HEK293 (cell line): ENCODE data around the gene DLGAP3.
A peak's percentile ranks its signal among the peaks of the same experiment; 100 is the strongest.

Experiments used
- GLIS2 ChIP-seq: fragments of 450-650 bp; formaldehyde crosslinking; IDR thresholded peaks from 2 replicates; pipeline ENCODE4 v1.5.1; 2016; ENCODE audit warnings: missing biosample characterization, missing genetic modification characterization
- KLF10 ChIP-seq: fragments of 450-650 bp; IDR thresholded peaks from 2 replicates; pipeline ENCODE4 v1.5.1; 2018; ENCODE audit warnings: missing biosample characterization, mild to moderate bottlenecking, missing genetic modification characterization
- KLF8 ChIP-seq: fragments of 450-650 bp; formaldehyde crosslinking; IDR thresholded peaks from 2 replicates; pipeline ENCODE4 v1.5.1; 2016; ENCODE audit warnings: missing biosample characterization, missing genetic modification characterization
- ZBTB1 ChIP-seq: fragments of 450-650 bp; formaldehyde crosslinking; IDR thresholded peaks from 2 replicates; pipeline ENCODE4 v1.5.1; 2016; ENCODE audit warnings: missing biosample characterization, missing genetic modification characterization
- ZBTB11 ChIP-seq: fragments of 450-650 bp; formaldehyde crosslinking; conservative IDR thresholded peaks from 2 replicates; pipeline ENCODE4 v1.5.1; 2016; ENCODE audit warnings: low read depth, missing biosample characterization, missing genetic modification characterization
- ZFP69B ChIP-seq: fragments of 450-650 bp; formaldehyde crosslinking; IDR thresholded peaks from 2 replicates; pipeline ENCODE4 v1.5.1; 2016; ENCODE audit warnings: missing biosample characterization, missing genetic modification characterization
- ZNF112 ChIP-seq: fragments of 450-650 bp; formaldehyde crosslinking; IDR thresholded peaks from 2 replicates; pipeline ENCODE4 v1.5.0; 2017; ENCODE audit warnings: missing biosample characterization, missing genetic modification characterization
- ZNF155 ChIP-seq: fragments of 450-650 bp; formaldehyde crosslinking; IDR thresholded peaks from 2 replicates; pipeline ENCODE4 v1.5.1; 2016; ENCODE audit warnings: missing biosample characterization, missing genetic modification characterization
- ZNF175 ChIP-seq: fragments of 450-650 bp; formaldehyde crosslinking; IDR thresholded peaks from 2 replicates; pipeline ENCODE4 v1.5.1; 2016; ENCODE audit warnings: missing biosample characterization, missing genetic modification characterization
- ZNF184 ChIP-seq: fragments of 450-650 bp; IDR thresholded peaks from 2 replicates; pipeline ENCODE4 v1.5.1; 2018; ENCODE audit warnings: missing biosample characterization, mild to moderate bottlenecking, missing genetic modification characterization
- ZNF214 ChIP-seq: fragments of 450-650 bp; formaldehyde crosslinking; IDR thresholded peaks from 2 replicates; pipeline ENCODE4 v1.5.1; 2017; ENCODE audit warnings: missing biosample characterization, mild to moderate bottlenecking, missing genetic modification characterization, borderline replicate concordance
- ZNF221 ChIP-seq: fragments of 450-650 bp; formaldehyde crosslinking; IDR thresholded peaks from 2 replicates; pipeline ENCODE4 v1.5.1; 2017; ENCODE audit warnings: missing biosample characterization, missing genetic modification characterization, borderline replicate concordance
- ZNF311 ChIP-seq: fragments of 450-650 bp; formaldehyde crosslinking; IDR thresholded peaks from 2 replicates; pipeline ENCODE4 v1.5.1; 2017; ENCODE audit warnings: missing biosample characterization, missing genetic modification characterization, borderline replicate concordance
- ZNF362 ChIP-seq: fragments of 450-650 bp; formaldehyde crosslinking; IDR thresholded peaks from 2 replicates; pipeline ENCODE4 v1.5.1; 2016; ENCODE audit warnings: missing biosample characterization, missing genetic modification characterization
- ZNF37A ChIP-seq: fragments of 450-650 bp; IDR thresholded peaks from 2 replicates; pipeline ENCODE4 v1.5.1; 2018; ENCODE audit warnings: missing biosample characterization, missing genetic modification characterization
- ZNF398 ChIP-seq: fragments of 450-650 bp; formaldehyde crosslinking; IDR thresholded peaks from 2 replicates; pipeline ENCODE4 v1.5.1; 2017; ENCODE audit warnings: missing biosample characterization, missing genetic modification characterization
- ZNF416 ChIP-seq: fragments of 450-650 bp; formaldehyde crosslinking; IDR thresholded peaks from 2 replicates; pipeline ENCODE4 v1.5.1; 2016; ENCODE audit warnings: missing biosample characterization, missing genetic modification characterization
- ZNF488 ChIP-seq: fragments of 450-650 bp; formaldehyde crosslinking; IDR thresholded peaks from 2 replicates; pipeline ENCODE4 v1.5.1; 2016; ENCODE audit warnings: missing biosample characterization, missing genetic modification characterization
- ZNF518A ChIP-seq: fragments of 450-650 bp; formaldehyde crosslinking; conservative IDR thresholded peaks from 2 replicates; pipeline ENCODE4 v1.5.1; 2016; ENCODE audit warnings: low read depth, missing biosample characterization, missing genetic modification characterization
- ZNF580 ChIP-seq: fragments of 450-650 bp; formaldehyde crosslinking; IDR thresholded peaks from 2 replicates; pipeline ENCODE4 v1.5.1; 2016; ENCODE audit warnings: missing biosample characterization, missing genetic modification characterization
- ZNF585B ChIP-seq: fragments of 450-650 bp; formaldehyde crosslinking; IDR thresholded peaks from 2 replicates; pipeline ENCODE4 v1.5.1; 2016; ENCODE audit warnings: missing biosample characterization, missing genetic modification characterization
- ZNF621 ChIP-seq: fragments of 450-650 bp; formaldehyde crosslinking; IDR thresholded peaks from 2 replicates; pipeline ENCODE4 v1.5.1; 2017; ENCODE audit warnings: missing biosample characterization, missing genetic modification characterization
- ZNF626 ChIP-seq: fragments of 450-650 bp; sonication (Bioruptor Pico); formaldehyde crosslinking; IDR thresholded peaks from 2 replicates; pipeline ENCODE4 v1.5.1; 2018; ENCODE audit warnings: missing biosample characterization, missing genetic modification characterization, inconsistent platforms
- ZNF777 ChIP-seq: fragments of 450-650 bp; formaldehyde crosslinking; IDR thresholded peaks from 2 replicates; pipeline ENCODE4 v1.5.1; 2017; ENCODE audit warnings: missing biosample characterization, missing genetic modification characterization, borderline replicate concordance
- ZNF792 ChIP-seq: fragments of 450-650 bp; formaldehyde crosslinking; IDR thresholded peaks from 2 replicates; pipeline ENCODE4 v1.5.1; 2016; ENCODE audit warnings: missing biosample characterization, missing genetic modification characterization
- ZXDB ChIP-seq: fragments of 450-650 bp; formaldehyde crosslinking; IDR thresholded peaks from 2 replicates; pipeline ENCODE4 v1.5.1; 2016; ENCODE audit warnings: missing biosample characterization, missing genetic modification characterization

The DLGAP3 gene

GRCh38 chr1:34865981-34866761 lies 63.3 kb downstream of the DLGAP3 start (continued):
- TF ChIP-seq ZNF488 = no peak
- peak; percentile 44; the same call in 1 of the 2 replicates for TF ChIP-seq ZBTB11 (tag by site-specific recombination)
- no peak for TF ChIP-seq ZNF621
- TF ChIP-seq ZNF792 (tag by site-specific recombination) = no peak
- TF ChIP-seq ZNF37A (tag by site-specific recombination) = no peak
- no peak for TF ChIP-seq ZNF112 (tag by site-specific recombination)
- peak; percentile 26; the same call in 1 of the 2 replicates for TF ChIP-seq KLF8 (tag by site-specific recombination)
- TF ChIP-seq ZNF580 (tag by site-specific recombination) = no peak
- no peak for TF ChIP-seq ZNF155
- no peak for TF ChIP-seq ZNF626 (tag by site-specific recombination)
- TF ChIP-seq ZNF175 (tag by site-specific recombination) = no peak
- TF ChIP-seq KLF10 (tag by site-specific recombination) = no peak
- no peak for TF ChIP-seq GLIS2 (tag by site-specific recombination)
- TF ChIP-seq ZFP69B (tag by site-specific recombination) = no peak
- no peak for TF ChIP-seq ZNF184
- no peak for TF ChIP-seq ZNF398 (tag by site-specific recombination)
- TF ChIP-seq ZBTB1 = no peak
- TF ChIP-seq ZNF416 = no peak
- TF ChIP-seq ZNF362 (tag by site-specific recombination) = no peak
- TF ChIP-seq ZNF221 (tag by site-specific recombination) = no peak
- TF ChIP-seq ZNF777 (tag by site-specific recombination) = no peak; the same call in 1 of the 2 replicates
- no peak for TF ChIP-seq ZNF214 (tag by site-specific recombination)
- TF ChIP-seq ZNF518A (tag by site-specific recombination) = no peak
- TF ChIP-seq ZNF311 = no peak
- TF ChIP-seq ZXDB (tag by site-specific recombination) = peak; percentile 64; the same call in 1 of the 2 replicates
- TF ChIP-seq ZNF585B = no peak
